DND-41 (cell line): Measurements from ENCODE around the gene BACH2.

Experiments
- ATAC-seq: fragments of 200-7000 bp; cut with Tn5 transposase; 3 replicates; pipeline ENCODE4 v1.9.1; 2021; ENCODE audit warnings: low read depth; ENCODE audit not compliant: insufficient read depth
- DNase-seq: peaks from one replicate; pipeline ENCODE4 v3.0.0-alpha.2; 2020
- H2AFZ ChIP-seq: 2 replicates; pipeline ENCODE4 v1.6.0; 2012; ENCODE audit warnings: low read depth, low read length
- H3K27ac ChIP-seq: 2 replicates; pipeline ENCODE4 v1.5.1; 2012; ENCODE audit warnings: low read length, inconsistent platforms
- H3K27me3 ChIP-seq: fragments of 200-600 bp; sonication (generic); 2 replicates; pipeline ENCODE4 v1.6.0; 2012; ENCODE audit warnings: low read length, mild to moderate bottlenecking, inconsistent platforms; ENCODE audit not compliant: insufficient read depth, poor library complexity
- H3K36me3 ChIP-seq: 2 replicates; pipeline ENCODE4 v1.5.1; 2012; ENCODE audit warnings: low read length, inconsistent platforms; ENCODE audit not compliant: insufficient read depth
- H3K4me1 ChIP-seq: 2 replicates; pipeline ENCODE4 v1.5.1; 2012; ENCODE audit warnings: mild to moderate bottlenecking, low read length; ENCODE audit not compliant: insufficient read depth
- H3K4me2 ChIP-seq: 2 replicates; pipeline ENCODE4 v1.6.0; 2012; ENCODE audit warnings: mild to moderate bottlenecking, moderate library complexity, low read length, inconsistent platforms; ENCODE audit not compliant: insufficient read depth
- H3K4me3 ChIP-seq, 2 experiments: fragments of 200-600 bp in 1 of 2; shearing (Covaris generic) in 1 of 2; 2 replicates each; pipeline ENCODE4 v1.5.1; 2012 to 2016; ENCODE audit warnings: inconsistent platforms in 2 of 2, low read length in 2 of 2, mild to moderate bottlenecking in 2 of 2, low read depth in 1 of 2, moderate library complexity in 1 of 2
- H3K79me2 ChIP-seq: 2 replicates; pipeline ENCODE4 v1.6.0; 2012; ENCODE audit warnings: low read length, inconsistent platforms; ENCODE audit not compliant: insufficient read depth
- H3K9ac ChIP-seq: 2 replicates; pipeline ENCODE4 v1.6.0; 2012; ENCODE audit warnings: low read depth, mild to moderate bottlenecking, inconsistent platforms, low read length, moderate library complexity
- H3K9me3 ChIP-seq: 2 replicates; pipeline ENCODE4 v1.5.1; 2012; ENCODE audit warnings: low read length, moderate library complexity, mild to moderate bottlenecking, inconsistent platforms; ENCODE audit not compliant: insufficient read depth, severe bottlenecking
- H4K20me1 ChIP-seq: 2 replicates; pipeline ENCODE4 v1.6.0; 2012; ENCODE audit warnings: low read length; ENCODE audit not compliant: insufficient read depth
- EZH2 ChIP-seq: IDR thresholded peaks from 3 replicates; pipeline ENCODE4 v1.6.1; 2012; ENCODE audit warnings: borderline replicate concordance, low read depth, mild to moderate bottlenecking, moderate library complexity, low read length, inconsistent platforms; ENCODE audit not compliant: severe bottlenecking
- TF ChIP-seq, protein P1 (sequence below): IDR thresholded peaks from 2 replicates; pipeline ENCODE4 v1.5.1; 2012; ENCODE audit warnings: borderline replicate concordance, low read length, moderate library complexity, mild to moderate bottlenecking; ENCODE audit not compliant: poor library complexity, severe bottlenecking; ENCODE audit errors: extremely low read depth

BACH2 gene

DNA sequence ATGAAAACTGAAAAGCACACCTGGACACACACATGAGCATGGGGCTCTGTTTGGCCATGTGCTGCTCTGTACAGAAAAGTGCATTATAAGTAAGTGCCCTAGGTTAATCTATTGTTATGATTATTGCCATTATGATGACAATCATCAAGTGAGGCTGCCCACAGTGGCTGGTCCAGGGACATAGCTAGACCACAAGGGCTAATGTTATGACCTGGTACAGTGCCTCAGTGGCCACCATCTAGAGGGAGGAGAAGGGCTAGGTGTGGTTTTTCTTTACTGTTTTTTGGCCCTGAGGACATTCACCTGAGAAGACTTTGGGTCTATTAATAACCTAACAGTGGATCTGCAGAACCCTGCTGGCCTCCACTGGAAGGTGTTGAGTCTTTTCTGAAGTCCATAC, 316.3 kb downstream of the BACH2 start:
- ATAC-seq (no peak), DNase-seq (no peak)
- H3K9me3 ChIP-seq, result no peaks in the 10 kb centered on the region
- H3K79me2 ChIP-seq, result no peaks in the 10 kb centered on the region
- no peaks in the 10 kb centered on the region for H3K36me3 ChIP-seq
- H3K9ac ChIP-seq, result no peak overlapping the region
- H3K4me1 ChIP-seq, result peaks cover 7% of the 10 kb centered on the region
- H4K20me1 ChIP-seq, result no peaks in the 10 kb centered on the region
- H2AFZ ChIP-seq, result no peak overlapping the region
- no peak overlapping the region for H3K4me3 ChIP-seq
- no peak overlapping the region for H3K27ac ChIP-seq
- H3K27me3 ChIP-seq, result no peaks in the 10 kb centered on the region
- no peak for TF ChIP-seq EZH2
- TF ChIP-seq, protein P1, sequence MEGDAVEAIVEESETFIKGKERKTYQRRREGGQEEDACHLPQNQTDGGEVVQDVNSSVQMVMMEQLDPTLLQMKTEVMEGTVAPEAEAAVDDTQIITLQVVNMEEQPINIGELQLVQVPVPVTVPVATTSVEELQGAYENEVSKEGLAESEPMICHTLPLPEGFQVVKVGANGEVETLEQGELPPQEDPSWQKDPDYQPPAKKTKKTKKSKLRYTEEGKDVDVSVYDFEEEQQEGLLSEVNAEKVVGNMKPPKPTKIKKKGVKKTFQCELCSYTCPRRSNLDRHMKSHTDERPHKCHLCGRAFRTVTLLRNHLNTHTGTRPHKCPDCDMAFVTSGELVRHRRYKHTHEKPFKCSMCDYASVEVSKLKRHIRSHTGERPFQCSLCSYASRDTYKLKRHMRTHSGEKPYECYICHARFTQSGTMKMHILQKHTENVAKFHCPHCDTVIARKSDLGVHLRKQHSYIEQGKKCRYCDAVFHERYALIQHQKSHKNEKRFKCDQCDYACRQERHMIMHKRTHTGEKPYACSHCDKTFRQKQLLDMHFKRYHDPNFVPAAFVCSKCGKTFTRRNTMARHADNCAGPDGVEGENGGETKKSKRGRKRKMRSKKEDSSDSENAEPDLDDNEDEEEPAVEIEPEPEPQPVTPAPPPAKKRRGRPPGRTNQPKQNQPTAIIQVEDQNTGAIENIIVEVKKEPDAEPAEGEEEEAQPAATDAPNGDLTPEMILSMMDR, result no peak
- no peak overlapping the region for H3K4me2 ChIP-seq

DNA sequence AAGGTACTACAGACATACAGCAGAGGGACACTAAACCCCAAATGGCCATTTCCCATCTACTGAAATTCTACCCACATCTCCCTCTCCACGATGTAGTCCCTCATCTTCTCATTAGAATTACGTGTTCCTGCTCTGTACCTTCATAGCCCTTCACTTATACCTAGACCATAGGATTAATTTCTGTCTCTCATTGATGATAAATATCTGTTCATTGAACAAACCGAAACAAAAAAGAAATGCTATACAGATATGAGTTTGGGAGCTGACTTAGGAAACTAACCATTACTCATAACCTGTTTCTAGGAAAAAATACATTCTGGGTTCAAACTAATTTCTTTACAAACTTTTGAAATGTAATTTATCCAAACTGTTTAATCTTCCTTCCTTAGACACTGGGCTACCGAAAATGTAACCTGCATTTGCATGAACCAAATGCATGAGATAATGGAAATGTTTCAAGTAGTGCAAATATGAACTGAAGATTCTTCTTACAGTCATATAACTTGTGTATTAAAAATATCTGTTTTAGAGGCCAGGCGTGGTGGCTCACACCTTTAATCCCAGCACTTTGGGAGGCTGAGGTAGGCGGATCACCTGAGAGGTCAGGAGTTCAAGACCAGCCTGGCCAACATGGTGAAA, 317.0 kb downstream of the BACH2 start:
- Histone ChIP-seq H3K4me2 (no peak overlapping the region), H3K36me3 (no peaks in the 10 kb centered on the region), H3K27ac (no peak overlapping the region), H3K4me3 (no peak overlapping the region), H3K9ac (no peak overlapping the region), H3K4me1 (no peaks in the 10 kb centered on the region), H2AFZ (no peak overlapping the region), H3K9me3 (no peaks in the 10 kb centered on the region), H4K20me1 (no peaks in the 10 kb centered on the region), H3K27me3 (no peaks in the 10 kb centered on the region), H3K79me2 (no peaks in the 10 kb centered on the region)
- ATAC-seq (no peak), DNase-seq (no peak)
- TF ChIP-seq, protein P1, result no peak
- no peak for TF ChIP-seq EZH2

DNA sequence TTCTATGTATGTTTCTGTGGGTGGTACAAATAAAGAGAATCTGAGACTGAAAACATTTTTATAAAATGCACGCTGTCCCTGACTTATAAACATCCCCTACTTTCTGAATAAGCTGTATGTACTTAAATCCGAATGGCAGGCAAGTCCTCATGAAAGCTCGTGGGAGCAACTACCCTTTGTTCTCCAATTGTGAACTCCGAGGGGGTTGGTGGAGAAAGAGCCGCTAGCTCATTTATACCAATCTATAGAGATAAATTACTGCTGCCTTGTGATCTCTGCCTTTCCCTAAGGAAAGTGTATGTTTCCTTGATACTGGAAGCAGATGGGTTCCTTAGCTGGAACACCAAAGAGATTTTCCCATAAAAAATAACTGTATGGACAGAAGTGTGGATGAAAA, 317.9 kb downstream of the BACH2 start:
- no peak overlapping the region for H2AFZ ChIP-seq
- no peak overlapping the region for H3K27ac ChIP-seq
- H3K4me3 ChIP-seq, result no peak overlapping the region
- H3K4me2 ChIP-seq, result no peak overlapping the region
- no peaks in the 10 kb centered on the region for H3K36me3 ChIP-seq
- H3K27me3 ChIP-seq, result no peaks in the 10 kb centered on the region
- no peak overlapping the region for H3K9ac ChIP-seq
- ATAC-seq (no peak), DNase-seq (no peak)
- TF ChIP-seq EZH2, result no peak
- TF ChIP-seq, protein P1, result no peak
- no peaks in the 10 kb centered on the region for H4K20me1 ChIP-seq
- H3K4me1 ChIP-seq, result no peaks in the 10 kb centered on the region
- H3K79me2 ChIP-seq, result no peaks in the 10 kb centered on the region
- no peaks in the 10 kb centered on the region for H3K9me3 ChIP-seq
